Muscle of leg (tissue), 11 donors: ENCODE measurements around the gene CAPRIN1. TPM values are rescaled to one million over a fixed set of nuclear protein-coding genes. Genes with fewer than 3 reads are reported as not detected.
A peak's percentile ranks its signal among the peaks of the same experiment; 100 is the strongest.
"Not testable (repeated sequence)": the region's sequence is repeated elsewhere in the genome, so short reads cannot be mapped to it uniquely, and the experiment has no call there.

Source experiments
- DNase-seq: peaks from one replicate; pipeline ENCODE4 v3.0.0; 2013
- H3K27ac ChIP-seq: one replicate; pipeline ENCODE4 v1.5.1; 2013; ENCODE audit warnings: mild to moderate bottlenecking, low read length, control low read depth
- H3K27me3 ChIP-seq: one replicate; pipeline ENCODE4 v1.6.1; 2013; ENCODE audit warnings: low read length; ENCODE audit not compliant: control insufficient read depth, insufficient read depth
- H3K36me3 ChIP-seq: one replicate; pipeline ENCODE4 v1.6.1; 2013; ENCODE audit warnings: low read length; ENCODE audit not compliant: control insufficient read depth, insufficient read depth
- H3K4me1 ChIP-seq: one replicate; pipeline ENCODE4 v1.6.1; 2013; ENCODE audit warnings: low read length; ENCODE audit not compliant: control insufficient read depth, insufficient read depth
- H3K4me3 ChIP-seq: one replicate; pipeline ENCODE4 v1.5.1; 2013; ENCODE audit warnings: low read length, control low read depth
- H3K9me3 ChIP-seq: replicated peaks from 2 replicates; pipeline ENCODE4 v1.6.1; 2013; ENCODE audit warnings: low read depth, low read length; ENCODE audit not compliant: control insufficient read depth
- WGBS: methylation state at CpG from one replicate; pipeline ENCODE4 v1.1.5; 2013; ENCODE audit warnings: missing lambda C conversion rate; ENCODE audit not compliant: insufficient coverage; 5-methylcytosine and 5-hydroxymethylcytosine counted together
- polyA plus RNA-seq, 8 donors: library from polyadenylated mRNA; unstranded; fragments of 120-200 nt; gene quantifications; one replicate each; pipeline versions ENCODE4 v1.2.1 to v1.2.3, GENCODE V29; 2013; ENCODE audit warnings: inconsistent platforms in 1 of 8, low replicate concordance in 1 of 8; ENCODE audit not compliant: insufficient read length in 8 of 8, insufficient read depth in 1 of 8
- total RNA-seq: library from RNA; stranded (reverse); fragments of 120-200 nt; gene quantifications from one replicate; pipeline ENCODE4 v1.2.4, GENCODE V29; 2013

Gene CAPRIN1
- total and polyA plus RNA-seq, 9 donors = 117 to 166 (median 144) TPM

DNA sequence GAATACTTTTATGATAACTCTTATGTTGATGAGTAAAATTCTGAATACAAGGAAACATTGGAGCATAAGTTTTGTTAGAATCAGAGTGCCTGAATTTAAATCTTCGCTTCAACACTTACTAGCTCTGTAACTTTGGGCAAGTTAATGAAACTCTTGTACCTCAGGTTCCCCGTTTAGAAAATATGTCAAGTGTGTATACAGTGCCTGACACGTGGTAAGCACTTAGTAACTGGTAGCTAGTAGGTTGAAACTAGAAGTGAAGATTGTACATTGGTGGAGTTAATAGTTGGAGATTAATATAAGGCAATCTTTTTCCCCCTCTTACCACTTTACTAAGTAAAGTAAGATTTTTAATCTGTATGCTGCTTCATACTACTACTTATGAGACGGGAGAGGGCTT is 29.1 kb downstream of the CAPRIN1 start:
- no peak overlapping the region for H3K27ac ChIP-seq
- H3K27me3 ChIP-seq = no peaks in the 10 kb centered on the region
- no CpG with 5 or more reads among the region's 4 CpGs for WGBS
- no peaks in the 10 kb centered on the region for H3K9me3 ChIP-seq
- no peak for DNase-seq
- H3K36me3 ChIP-seq = peaks cover 56% of the 10 kb centered on the region
- no peaks in the 10 kb centered on the region for H3K4me1 ChIP-seq
- H3K4me3 ChIP-seq = no peak overlapping the region

DNA sequence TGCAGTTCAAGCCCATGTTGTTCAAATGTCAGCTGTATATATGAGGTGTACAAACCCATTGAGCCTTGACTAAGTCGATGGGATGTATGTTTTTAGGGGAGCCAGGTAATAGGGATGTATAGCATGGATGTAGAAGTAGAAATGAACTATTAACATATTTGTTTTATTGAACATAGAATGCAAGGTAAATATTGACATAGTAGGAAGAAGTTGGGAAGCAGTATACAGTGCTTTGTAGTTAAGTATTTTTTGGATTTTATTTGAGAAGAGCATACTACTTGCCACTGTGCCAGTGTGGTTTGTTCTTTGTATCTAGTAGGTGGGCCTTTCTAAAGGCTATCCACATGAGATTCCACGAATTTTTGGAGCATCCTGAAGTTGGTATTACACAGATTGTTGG is 33.1 kb downstream of the CAPRIN1 start:
- 100% methylated on average over 1 of the region's 2 CpGs for WGBS
- Histone ChIP-seq H3K4me3 (no peak overlapping the region), H3K9me3 (no peaks in the 10 kb centered on the region), H3K36me3 (peaks cover 61% of the 10 kb centered on the region), H3K27me3 (no peaks in the 10 kb centered on the region), H3K4me1 (no peaks in the 10 kb centered on the region), H3K27ac (no peak overlapping the region)
- DNase-seq = no peak

DNA sequence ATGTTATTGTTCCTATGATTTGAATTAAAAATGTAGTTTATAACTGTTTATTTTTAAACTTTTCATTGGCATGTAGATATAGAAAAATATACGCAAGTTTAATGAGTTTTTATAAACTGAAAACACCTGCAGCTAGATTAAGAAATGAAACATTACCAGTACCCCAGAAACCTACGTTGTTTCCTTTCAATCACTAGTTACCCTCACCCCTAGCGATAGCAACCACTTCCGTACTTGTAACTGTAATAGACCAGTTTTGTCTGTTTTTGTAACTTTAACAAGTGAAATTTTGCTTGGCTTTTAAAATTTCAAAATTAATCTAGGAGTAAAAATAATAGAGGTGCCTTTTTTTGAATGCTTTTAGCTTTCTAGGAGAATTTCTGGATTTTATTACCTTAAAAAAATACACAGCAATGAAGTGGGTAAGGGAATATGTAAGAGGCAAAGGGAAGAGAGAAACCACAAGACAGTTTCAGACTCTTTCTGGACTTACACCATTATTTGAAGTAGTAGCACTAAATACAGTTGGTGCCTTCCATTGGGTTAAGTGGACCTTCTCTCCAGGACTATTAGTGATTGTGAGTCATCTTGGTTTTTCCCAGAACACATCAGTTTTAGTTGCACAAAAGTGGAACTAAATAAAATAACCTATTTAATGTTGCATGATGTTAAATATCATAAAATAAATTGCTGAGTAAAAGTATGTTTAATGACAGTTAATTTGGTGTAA is 35.2 kb downstream of the CAPRIN1 start:
- WGBS = no CpG with 5 or more reads among the region's 4 CpGs
- no peak for DNase-seq
- H3K4me3 ChIP-seq = no peak overlapping the region
- no peak overlapping the region for H3K27ac ChIP-seq
- H3K9me3 ChIP-seq = no peaks in the 10 kb centered on the region
- H3K36me3 ChIP-seq = peaks cover 58% of the 10 kb centered on the region
- no peaks in the 10 kb centered on the region for H3K27me3 ChIP-seq
- no peaks in the 10 kb centered on the region for H3K4me1 ChIP-seq

DNA sequence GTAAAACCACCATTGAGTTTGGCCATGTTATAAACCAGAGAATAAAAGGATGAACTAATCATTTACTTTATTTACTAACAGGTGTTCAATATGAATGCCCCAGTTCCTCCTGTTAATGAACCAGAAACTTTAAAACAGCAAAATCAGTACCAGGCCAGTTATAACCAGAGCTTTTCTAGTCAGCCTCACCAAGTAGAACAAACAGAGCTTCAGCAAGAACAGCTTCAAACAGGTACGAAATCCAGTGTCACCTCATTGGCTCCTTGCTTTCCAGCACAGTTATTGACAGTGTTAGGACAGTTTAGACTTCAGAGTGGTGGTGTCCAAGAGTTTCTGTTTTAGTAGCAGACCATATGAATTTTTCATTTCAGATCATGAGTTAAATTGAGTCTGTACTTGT is 40.3 kb downstream of the CAPRIN1 start:
- Histone ChIP-seq H3K36me3 (peaks cover 53% of the 10 kb centered on the region), H3K4me1 (no peaks in the 10 kb centered on the region), H3K9me3 (no peaks in the 10 kb centered on the region), H3K27ac (no peak overlapping the region), H3K4me3 (no peak overlapping the region), H3K27me3 (no peaks in the 10 kb centered on the region)
- WGBS = 83% methylated on average over 1 of the region's 1 CpG
- no peak for DNase-seq

GRCh38 chr11:34094900-34095299 is 43.4 kb downstream of the CAPRIN1 start:
- not testable (repeated sequence) for H3K4me3 ChIP-seq, H3K27me3 ChIP-seq, H3K9me3 ChIP-seq, DNase-seq, H3K4me1 ChIP-seq, H3K27ac ChIP-seq
- H3K36me3 ChIP-seq = peaks cover 49% of the 10 kb centered on the region
- no CpG with 5 or more reads among the region's 2 CpGs for WGBS

DNA sequence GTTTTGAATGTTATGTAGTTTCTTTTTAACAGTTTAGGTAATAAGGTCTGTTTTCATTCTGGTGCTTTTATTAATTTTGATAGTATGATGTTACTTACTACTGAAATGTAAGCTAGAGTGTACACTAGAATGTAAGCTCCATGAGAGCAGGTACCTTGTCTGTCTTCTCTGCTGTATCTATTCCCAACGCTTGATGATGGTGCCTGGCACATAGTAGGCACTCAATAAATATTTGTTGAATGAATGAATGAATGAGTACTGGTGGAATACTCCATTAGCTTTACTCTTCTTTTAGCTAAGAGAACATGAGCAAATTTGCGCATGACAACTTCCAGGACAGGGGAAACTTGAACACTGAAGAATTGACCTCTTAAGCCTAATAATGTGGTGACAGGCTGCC is 47.3 kb downstream of the CAPRIN1 start:
- no peaks in the 10 kb centered on the region for H3K27me3 ChIP-seq
- H3K4me3 ChIP-seq = no peak overlapping the region
- peaks cover 24% of the 10 kb centered on the region for H3K36me3 ChIP-seq
- no peak for DNase-seq
- no peaks in the 10 kb centered on the region for H3K9me3 ChIP-seq
- no peaks in the 10 kb centered on the region for H3K4me1 ChIP-seq
- no peak overlapping the region for H3K27ac ChIP-seq
- no CpG with 5 or more reads among the region's 2 CpGs for WGBS

DNA sequence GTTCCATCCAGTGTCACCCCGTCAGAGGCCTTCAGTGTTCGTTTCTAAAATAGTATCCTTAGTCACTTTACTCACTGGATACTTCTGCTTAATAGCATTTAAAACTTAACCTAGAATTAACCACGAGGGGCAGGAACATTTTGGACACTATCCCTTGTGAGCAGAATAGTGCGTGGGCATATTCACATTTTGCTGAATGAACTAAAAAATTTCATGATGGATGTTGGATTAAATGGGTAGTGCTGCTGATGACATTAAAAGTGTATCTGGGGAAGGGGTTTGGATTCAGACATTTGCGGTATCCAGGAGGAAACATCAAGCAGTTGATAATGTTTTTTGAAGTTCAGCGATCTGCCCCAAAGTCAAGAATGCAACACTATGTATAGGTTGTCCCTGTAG is 53.1 kb downstream of the CAPRIN1 start:
- WGBS = 9% methylated on average over 3 of the region's 6 CpGs
- Histone ChIP-seq H3K4me3 (peak overlapping the region; percentile 75), H3K27me3 (no peaks in the 10 kb centered on the region), H3K4me1 (peaks cover 11% of the 10 kb centered on the region), H3K36me3 (peaks cover 20% of the 10 kb centered on the region), H3K27ac (peak overlapping the region; percentile 98), H3K9me3 (no peaks in the 10 kb centered on the region)
- DNase-seq = no peak

DNA sequence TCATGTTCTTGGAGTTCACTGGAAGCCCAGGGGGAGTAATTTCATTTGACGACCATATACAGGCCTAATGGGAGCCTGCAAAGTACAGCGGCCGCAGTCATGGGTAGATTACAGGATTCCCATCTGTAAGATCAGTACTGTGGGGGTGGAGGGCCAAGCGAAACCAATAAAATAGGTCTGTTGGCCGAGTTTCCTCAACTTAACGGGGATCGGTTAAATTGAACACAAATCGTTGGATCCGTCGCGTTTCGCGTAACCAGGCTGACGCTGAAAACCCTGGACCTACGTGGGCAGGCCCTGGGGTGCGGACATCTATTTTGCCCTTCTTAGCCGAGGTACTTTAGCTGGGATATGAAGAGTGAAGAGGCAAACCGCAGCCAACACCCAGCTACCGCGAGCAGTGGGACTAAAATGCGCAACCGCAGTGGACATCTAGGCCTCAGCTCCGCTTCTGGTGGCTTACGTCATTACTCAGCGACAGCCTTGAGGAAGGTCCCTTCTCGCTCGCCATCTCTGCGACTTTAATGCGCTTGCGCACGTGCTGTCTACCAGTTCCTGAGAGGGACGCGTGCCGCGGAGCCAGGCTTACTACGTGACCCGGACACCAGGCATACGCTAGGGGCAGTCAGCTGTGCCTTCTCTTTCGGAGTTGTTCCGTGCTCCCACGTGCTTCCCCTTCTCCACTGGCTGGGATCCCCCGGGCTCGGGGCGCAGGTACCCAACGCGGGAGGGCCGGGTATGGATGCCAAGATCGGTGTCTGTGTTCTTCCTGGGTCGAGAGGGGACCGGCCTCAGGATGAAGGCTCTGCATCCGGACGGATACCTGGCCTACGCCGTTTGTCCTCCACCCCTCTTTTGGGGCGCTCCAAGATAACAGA is 53.8 kb downstream of the CAPRIN1 start, which contains the start of gene NAT10:
Gene NAT10, plus strand, starts transcription at position 551 of the 878 bp plus-strand sequence. CDS start 2,597 bp downstream, outside the sequence.
- Histone ChIP-seq H3K4me1 (peaks cover 11% of the 10 kb centered on the region), H3K36me3 (peaks cover 23% of the 10 kb centered on the region)
- WGBS = under 1% methylated on average over 51 of the region's 55 CpGs

DNA sequence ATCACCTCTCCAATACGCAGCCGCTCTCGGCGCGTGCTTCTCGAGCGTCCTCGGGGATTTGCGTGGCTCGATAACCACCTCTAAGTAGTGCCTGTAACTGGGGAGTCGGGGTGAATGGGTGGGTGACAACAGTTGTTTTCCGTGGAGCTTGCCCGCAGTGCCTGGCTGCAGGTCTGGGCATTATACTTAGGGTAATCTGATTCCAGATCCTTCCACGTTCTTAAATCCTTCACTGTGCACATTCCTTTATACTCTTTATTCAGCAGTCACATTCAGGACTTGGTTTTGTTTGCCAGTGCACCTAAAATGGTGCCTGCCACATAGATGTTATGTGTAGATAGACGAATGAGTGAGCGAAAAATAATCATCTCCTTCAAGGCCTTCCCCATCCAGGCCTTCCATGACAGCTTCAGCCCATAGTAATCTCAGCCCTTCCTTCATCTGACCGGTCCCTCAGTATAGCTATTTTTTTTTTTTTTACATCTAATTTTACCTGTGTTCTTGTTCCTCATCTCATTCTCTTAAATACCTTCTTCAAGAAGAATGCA is 54.5 kb downstream of the CAPRIN1 start:
- H3K4me3 ChIP-seq = peak overlapping the region; percentile 75
- peaks cover 26% of the 10 kb centered on the region for H3K36me3 ChIP-seq
- no peak for DNase-seq
- H3K9me3 ChIP-seq = no peaks in the 10 kb centered on the region
- H3K27me3 ChIP-seq = no peaks in the 10 kb centered on the region
- H3K27ac ChIP-seq = peak overlapping the region; percentile 98
- WGBS = no CpG with 5 or more reads among the region's 17 CpGs
- H3K4me1 ChIP-seq = peaks cover 11% of the 10 kb centered on the region

More for the DNA sequence above, 53.8 kb downstream of the CAPRIN1 start, which contains the start of gene NAT10:
- Histone ChIP-seq H3K9me3 (no peaks in the 10 kb centered on the region), H3K4me3 (peak within 1 kb of the TSS; percentile 75), H3K27me3 (no peaks in the 10 kb centered on the region), H3K27ac (peak within 1 kb of the TSS; percentile 98)
- peak; percentile 99 for DNase-seq

- Histone ChIP-seq H3K4me3 (no peak overlapping the region), H3K9me3 (no peaks in the 10 kb centered on the region), H3K27ac (no peak overlapping the region), H3K27me3 (no peaks in the 10 kb centered on the region), H3K4me1 (no peaks in the 10 kb centered on the region), H3K36me3 (peaks cover 74% of the 10 kb centered on the region)
- DNase-seq = no peak
- WGBS = 100% methylated on average over 1 of the region's 6 CpGs
These were observed 60.3 kb downstream of the CAPRIN1 start for GRCh38 chr11:34111722-34112270.
